GM12801 (cell line): Measurements from ENCODE around the gene FBXO3.

ENCODE experiments used
- CTCF ChIP-seq: IDR thresholded peaks from one replicate; pipeline ENCODE4 v1.5.1; 2011; ENCODE audit warnings: control low read depth; ENCODE audit not compliant: insufficient read length; ENCODE audit errors: extremely low read depth

The FBXO3 gene

DNA sequence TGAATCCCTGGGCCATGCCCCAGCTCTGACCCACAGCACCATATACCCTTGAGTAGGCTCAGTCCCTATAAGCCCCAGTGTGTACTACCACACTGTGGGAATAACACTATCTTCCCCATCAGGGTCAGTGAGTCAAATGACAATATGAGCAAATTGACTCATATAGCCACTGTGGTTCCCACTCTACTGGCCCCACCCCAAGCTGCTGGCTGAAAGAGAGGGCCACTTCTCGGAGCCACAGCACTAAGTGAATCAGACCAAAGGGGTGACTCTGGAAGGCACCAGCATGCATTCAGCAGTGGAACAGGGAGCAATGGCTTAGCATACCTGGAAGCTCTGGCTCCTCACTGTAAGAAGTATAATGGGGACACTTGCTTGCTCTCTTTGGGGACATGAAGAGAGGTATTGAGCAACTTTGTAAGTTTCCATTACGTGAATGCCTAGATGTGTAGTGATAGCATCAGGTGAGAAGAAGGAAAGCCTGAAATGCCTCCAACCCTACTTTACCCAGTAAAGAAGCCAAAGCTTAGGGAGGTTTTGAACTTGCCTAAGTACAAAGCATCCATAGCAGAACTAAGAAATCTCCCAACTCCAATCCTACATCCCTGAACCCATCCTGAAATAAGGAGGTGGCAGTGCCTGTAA lies 51.6 kb downstream of the FBXO3 start:
- TF ChIP-seq CTCF, result no peak

DNA sequence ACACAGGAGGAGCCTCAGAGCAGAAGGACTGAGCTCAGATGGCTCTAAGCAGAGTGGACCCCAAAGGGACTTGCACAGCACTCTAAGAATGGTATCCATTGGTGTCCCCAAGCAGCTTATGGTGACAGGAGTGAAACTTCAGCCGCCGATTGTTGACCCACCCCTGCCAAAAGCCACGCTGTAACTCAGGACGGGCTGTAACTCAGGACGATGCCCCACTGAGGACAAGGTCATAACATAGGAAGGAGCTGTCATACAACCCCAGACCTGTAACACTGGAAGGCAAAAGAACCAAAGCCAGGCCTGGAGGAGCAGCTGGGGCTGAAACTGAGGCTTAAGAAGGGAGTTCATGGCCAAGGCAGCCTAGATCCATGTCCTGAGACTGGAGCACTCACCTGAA lies 52.3 kb downstream of the FBXO3 start:
- TF ChIP-seq CTCF, result no peak

- TF ChIP-seq CTCF, result no peak
Observed at GRCh38 chr11:33721426-33721825, 52.9 kb downstream of the FBXO3 start.

- no peak for TF ChIP-seq CTCF
Observed at GRCh38 chr11:33719587-33719986, 54.7 kb downstream of the FBXO3 start.

GRCh38 chr11:33718440-33718839 lies 55.9 kb downstream of the FBXO3 start:
- TF ChIP-seq CTCF, result no peak

- TF ChIP-seq CTCF, result no peak
Observed at GRCh38 chr11:33716243-33716642, 58.1 kb downstream of the FBXO3 start.

DNA sequence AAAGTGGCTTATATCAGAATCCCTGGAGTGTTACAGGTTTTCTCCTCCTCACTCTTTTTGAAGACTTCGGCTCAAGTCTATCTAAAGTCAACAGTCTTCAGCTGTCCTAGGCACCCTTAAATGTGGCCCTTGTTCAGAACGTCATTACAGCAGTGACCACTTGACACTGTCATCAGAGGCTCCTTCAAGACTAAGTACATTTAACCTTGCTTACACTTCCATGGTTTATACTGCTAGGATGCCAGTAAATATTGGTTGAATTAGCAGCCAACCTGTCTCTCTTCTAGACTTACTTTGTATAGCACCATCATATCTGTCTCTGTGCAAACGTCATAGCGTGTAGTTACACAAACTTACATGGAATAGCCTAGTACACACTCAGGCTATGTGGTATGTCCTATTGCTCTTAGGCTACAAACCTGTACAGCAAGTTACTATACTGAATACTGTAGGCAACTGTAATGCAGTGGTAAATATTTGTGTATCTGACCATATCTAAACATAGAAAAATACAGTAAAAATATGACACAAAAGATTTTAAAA lies 60.4 kb downstream of the FBXO3 start:
- no peak for TF ChIP-seq CTCF
